Activated naive CD4-positive, alpha-beta T cell treated with anti-CD3 and anti-CD28 coated beads, Interleukin-2, amount 50 U/mL, for 24 hours (primary cell): Measurements from ENCODE around the gene CTAGE6.
"Not testable (repeated sequence)": the region's sequence is repeated elsewhere in the genome, so short reads cannot be mapped to it uniquely, and the experiment has no call there.

Experiments
- H3K27ac Mint-ChIP-seq: one replicate; pipeline ENCODE4 v1.8.0; 2021; ENCODE audit warnings: mild to moderate bottlenecking, mixed read lengths
- H3K27me3 Mint-ChIP-seq: one replicate; pipeline ENCODE4 v1.8.0; 2021; ENCODE audit warnings: mixed read lengths
- H3K36me3 Mint-ChIP-seq: one replicate; pipeline ENCODE4 v1.8.0; 2021; ENCODE audit warnings: mixed read lengths
- H3K4me1 Mint-ChIP-seq: one replicate; pipeline ENCODE4 v1.8.0; 2021; ENCODE audit warnings: mixed read lengths
- H3K4me3 Mint-ChIP-seq: one replicate; pipeline ENCODE4 v1.8.0; 2021; ENCODE audit warnings: mild to moderate bottlenecking, mixed read lengths
- H3K9me3 Mint-ChIP-seq: one replicate; pipeline ENCODE4 v1.8.0; 2021; ENCODE audit warnings: mixed read lengths

Gene CTAGE6, protein sequence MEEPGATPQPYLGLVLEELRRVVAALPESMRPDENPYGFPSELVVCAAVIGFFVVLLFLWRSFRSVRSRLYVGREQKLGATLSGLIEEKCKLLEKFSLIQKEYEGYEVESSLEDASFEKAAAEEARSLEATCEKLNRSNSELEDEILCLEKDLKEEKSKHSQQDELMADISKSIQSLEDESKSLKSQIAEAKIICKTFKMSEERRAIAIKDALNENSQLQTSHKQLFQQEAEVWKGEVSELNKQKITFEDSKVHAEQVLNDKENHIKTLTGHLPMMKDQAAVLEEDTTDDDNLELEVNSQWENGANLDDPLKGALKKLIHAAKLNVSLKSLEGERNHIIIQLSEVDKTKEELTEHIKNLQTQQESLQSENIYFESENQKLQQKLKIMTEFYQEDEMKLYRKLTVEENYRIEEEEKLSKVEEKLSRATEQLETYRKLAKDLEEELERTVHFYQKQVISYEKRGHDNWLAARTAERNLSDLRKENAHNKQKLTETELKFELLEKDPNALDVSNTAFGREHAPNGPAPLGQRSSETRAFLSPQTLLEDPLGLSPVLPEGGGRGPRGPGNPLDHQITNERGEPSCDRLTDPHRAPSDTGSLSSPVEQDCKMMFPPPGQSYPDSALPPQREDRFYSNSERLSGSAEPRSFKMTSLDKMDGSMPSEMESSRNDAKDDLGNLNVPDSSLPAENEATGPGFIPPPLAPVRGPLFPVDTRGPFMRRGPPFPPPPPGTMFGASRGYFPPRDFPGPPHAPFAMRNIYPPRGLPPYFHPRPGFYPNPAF

DNA sequence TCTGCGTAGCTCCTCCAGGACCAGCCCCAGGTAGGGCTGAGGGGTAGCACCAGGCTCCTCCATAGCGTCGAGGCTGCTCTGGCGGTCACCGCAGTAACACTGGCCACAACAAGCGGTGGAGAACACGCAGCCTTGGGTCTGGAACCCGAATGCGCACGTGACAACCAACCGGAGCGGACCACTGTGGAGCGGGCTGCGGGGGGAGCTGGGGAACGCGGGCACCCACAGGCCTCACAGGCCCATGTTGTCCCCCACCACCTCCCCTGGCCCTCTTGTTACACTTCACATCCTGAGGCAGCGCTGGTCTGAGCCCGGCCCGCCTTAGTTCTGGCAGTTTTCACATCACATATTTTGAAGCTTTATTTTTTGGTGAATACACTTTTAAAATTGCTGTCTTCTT, at the start of gene CTAGE6:
Gene CTAGE6 (minus strand): TSS at position 101 of the 400 bp plus-strand sequence. CDS start 38 bp downstream, at position 63.
- H3K27ac Mint-ChIP-seq, H3K9me3 Mint-ChIP-seq, H3K4me3 Mint-ChIP-seq, H3K36me3 Mint-ChIP-seq, H3K4me1 Mint-ChIP-seq, H3K27me3 Mint-ChIP-seq: not testable (repeated sequence)

DNA sequence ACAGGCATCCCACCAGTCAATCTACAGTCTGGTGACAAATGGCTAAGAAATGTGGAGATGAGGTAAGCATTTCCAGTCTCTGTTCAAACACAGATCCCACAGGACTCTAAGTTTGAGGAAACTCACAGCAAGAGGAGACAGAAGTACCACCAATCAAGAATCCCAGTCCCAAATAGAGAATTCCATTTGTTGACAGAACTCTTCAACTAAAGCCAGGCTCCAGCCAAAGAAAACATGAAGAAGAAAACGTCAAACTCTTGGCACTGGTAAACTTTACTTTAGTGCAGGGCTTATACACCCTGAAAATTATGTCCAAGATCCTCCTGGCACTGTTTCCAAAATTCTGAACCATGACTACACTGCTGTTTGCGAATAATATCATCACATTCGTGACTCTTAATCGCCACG, 49.2 kb upstream of the CTAGE6 start:
- not testable (repeated sequence) for H3K9me3 Mint-ChIP-seq, H3K36me3 Mint-ChIP-seq, H3K27me3 Mint-ChIP-seq, H3K4me3 Mint-ChIP-seq, H3K27ac Mint-ChIP-seq, H3K4me1 Mint-ChIP-seq

DNA sequence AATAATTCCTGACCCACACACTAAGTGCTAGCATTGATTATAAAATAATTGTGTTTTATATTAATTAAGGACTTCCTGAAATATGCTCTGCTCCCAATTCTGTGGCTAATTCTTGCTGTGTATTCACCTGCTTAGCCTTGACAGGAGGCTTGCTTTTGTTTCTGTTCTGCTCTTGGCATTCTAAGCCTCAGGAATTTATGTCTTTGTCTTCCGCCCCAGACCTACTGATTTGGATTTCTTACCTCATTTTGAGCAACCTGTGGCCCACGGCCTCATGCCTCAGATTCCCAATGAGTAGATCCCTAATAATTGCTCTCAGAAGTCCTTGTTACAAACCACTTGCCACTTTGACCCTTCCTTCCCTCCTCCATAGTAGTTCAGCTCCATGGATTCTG, 40.4 kb upstream of the CTAGE6 start:
- not testable (repeated sequence) for H3K4me1 Mint-ChIP-seq

DNA sequence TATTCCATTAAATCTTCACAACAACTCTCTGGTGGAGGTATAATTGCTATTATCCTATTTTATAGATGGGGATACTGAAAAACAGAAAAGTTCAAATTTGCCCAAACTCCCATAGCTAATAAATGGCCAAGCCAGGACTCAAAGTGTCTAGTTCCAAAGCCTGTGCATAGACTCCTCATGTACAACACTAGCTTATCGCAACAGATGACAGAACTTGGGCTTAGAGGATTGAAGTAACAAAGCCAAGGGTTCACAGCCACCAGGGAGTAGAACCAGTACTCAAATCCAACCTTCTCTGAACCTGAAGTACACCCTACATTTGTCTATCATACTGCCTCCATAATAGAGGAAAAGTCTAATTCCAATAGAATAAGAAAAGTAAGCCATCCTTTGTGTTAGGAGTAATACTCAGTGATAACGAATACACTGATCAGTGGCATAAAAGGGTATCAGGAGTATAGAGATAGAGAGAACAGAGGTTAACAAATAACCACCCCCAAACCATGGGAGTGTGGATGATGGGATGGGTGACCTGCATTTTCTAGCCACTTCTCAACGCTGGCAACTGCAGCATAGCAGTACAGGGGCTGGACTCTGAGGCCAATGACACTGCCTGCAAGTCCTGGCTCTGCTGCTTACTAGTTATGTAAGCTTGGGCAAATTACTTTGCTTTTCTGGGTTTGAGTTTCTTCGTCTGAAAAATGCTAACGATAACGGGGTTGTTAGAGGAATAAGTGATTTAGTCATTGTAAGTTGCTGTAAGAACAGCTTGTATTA, 39.8 kb upstream of the CTAGE6 start:
- not testable (repeated sequence) for H3K4me1 Mint-ChIP-seq, H3K27ac Mint-ChIP-seq, H3K9me3 Mint-ChIP-seq, H3K36me3 Mint-ChIP-seq, H3K27me3 Mint-ChIP-seq, H3K4me3 Mint-ChIP-seq

More for the DNA sequence above, 40.4 kb upstream of the CTAGE6 start:
- H3K4me3 Mint-ChIP-seq, H3K27me3 Mint-ChIP-seq, H3K9me3 Mint-ChIP-seq, H3K36me3 Mint-ChIP-seq, H3K27ac Mint-ChIP-seq: not testable (repeated sequence)

DNA sequence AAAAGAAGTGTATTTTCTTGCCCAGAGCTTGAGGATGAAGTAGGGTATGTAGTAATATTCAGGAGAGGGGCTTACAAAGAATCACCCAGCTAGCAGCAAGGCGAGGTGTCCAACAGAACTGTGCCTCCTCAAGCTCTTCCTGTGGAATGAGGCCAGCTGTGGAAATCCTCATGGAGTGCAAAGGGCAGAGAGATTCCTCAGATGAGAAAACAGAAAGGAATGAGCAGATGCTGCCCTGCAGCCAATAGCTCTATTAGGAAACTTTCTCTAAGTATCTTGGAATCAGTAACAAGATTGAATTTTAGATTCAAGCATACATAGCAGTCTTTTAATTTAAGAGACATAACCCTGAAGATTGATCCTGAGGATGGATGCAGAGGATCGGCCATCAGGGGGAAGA, 38.2 kb upstream of the CTAGE6 start:
- not testable (repeated sequence) for H3K4me1 Mint-ChIP-seq, H3K4me3 Mint-ChIP-seq, H3K27me3 Mint-ChIP-seq, H3K9me3 Mint-ChIP-seq, H3K36me3 Mint-ChIP-seq, H3K27ac Mint-ChIP-seq

DNA sequence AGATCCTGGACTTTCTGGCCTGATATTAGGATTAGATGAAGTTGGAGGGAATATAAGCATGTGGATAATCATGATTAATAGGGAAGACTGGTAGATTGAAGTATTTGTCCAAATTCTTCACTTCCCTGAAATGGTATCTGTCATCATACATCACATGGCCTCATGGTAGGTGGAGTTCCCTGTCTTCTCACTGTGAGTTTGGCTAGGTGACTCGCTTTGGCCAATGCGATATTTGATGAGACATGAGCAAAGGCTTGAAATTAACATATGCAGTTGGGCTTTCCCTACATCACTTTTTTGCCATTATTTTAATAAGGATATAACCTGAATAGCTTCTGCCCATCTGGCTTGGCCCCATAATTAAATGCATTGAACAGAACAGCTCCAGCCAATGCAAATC, 35.1 kb upstream of the CTAGE6 start:
- H3K4me3 Mint-ChIP-seq, H3K4me1 Mint-ChIP-seq, H3K9me3 Mint-ChIP-seq, H3K27me3 Mint-ChIP-seq, H3K36me3 Mint-ChIP-seq, H3K27ac Mint-ChIP-seq: not testable (repeated sequence)

DNA sequence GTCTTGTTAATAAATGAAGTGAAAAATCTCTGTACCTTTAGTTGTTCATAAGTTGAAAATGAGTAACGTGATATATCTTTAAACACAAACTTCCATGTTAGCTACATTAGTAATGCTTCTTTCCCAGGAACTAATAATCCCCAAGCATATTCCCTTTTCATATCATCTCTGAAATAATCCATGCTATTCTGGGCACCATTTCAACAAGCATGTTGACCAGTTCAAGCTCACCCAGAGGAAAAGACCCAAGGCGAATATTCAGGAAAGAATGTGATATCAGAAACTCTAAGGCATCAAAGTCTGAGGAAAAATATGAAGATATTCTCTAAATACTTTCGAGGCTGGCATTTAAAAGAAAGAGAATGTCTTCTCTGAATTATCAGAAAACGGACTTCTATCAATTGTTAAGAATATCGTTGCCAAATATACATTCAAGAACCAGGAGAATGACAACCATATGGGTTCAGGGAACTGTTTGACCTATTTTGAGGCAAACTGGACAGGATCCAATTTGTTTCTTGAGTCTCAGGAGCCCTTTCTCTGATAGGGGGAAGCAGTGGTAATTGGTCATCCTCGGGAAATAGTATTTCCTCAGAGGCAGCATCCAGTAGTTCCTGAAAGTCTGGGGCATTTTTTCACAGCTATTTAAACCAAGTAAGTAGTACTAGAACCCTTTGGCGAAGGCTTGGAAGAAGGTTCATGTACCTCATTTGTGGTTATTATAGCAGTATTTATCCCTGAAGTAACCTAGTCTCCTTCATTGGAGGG, 28.1 kb upstream of the CTAGE6 start:
- H3K36me3 Mint-ChIP-seq, H3K4me1 Mint-ChIP-seq, H3K27me3 Mint-ChIP-seq, H3K27ac Mint-ChIP-seq, H3K4me3 Mint-ChIP-seq, H3K9me3 Mint-ChIP-seq: not testable (repeated sequence)

DNA sequence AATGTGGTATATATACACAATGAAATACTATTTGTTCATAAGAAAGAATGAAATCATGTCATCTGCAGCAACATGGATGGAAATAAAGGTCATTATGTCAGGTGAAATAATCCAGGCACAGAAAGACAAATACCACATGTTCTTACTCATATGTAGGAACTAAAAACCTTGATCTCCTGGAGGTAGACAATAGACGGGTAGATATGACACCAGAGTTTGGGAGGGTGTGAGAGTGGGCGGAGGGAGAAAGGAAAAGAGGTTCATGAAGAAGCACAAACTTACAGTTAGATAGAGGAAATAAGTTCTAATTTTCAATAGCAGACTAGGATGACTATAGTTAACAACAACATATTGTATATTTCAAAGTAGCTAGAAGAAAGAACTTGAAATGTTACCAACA, 22.1 kb upstream of the CTAGE6 start:
- not testable (repeated sequence) for H3K27ac Mint-ChIP-seq, H3K4me1 Mint-ChIP-seq, H3K36me3 Mint-ChIP-seq, H3K9me3 Mint-ChIP-seq, H3K4me3 Mint-ChIP-seq, H3K27me3 Mint-ChIP-seq

DNA sequence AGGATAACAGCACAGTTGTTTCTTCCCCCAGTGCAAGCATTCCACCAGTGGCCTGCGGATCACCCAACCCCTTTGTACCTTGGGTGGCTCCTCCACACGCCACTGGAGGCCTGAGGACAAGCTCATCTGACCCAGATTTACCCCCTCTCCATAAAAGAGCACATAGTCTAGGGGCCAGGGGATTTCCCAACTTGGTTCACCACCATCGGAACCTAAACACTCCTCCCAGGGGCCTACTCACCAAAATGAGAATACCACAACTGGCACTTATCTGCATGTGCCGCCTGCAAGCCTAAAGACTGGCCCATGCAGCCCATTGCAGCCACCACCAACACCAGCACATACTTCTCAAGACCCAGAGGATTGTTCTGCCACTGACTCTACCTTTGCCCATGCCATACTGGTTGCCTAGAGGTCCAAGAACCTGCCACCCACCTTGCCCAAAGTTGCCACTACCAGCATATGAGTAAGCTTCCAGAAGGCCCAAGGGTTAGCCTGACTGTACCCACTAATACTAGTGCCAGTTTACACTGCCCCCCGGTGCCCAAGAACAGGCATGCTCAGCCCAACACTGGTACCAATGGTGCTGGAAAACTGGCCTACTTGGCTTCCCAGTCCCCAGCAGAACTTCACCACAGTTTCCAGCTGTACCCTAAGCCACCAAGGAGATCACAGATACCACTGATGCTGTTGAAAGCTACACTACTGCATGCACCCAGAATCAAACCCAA, 15.4 kb upstream of the CTAGE6 start:
- not testable (repeated sequence) for H3K27ac Mint-ChIP-seq, H3K36me3 Mint-ChIP-seq, H3K27me3 Mint-ChIP-seq, H3K4me1 Mint-ChIP-seq, H3K9me3 Mint-ChIP-seq, H3K4me3 Mint-ChIP-seq

DNA sequence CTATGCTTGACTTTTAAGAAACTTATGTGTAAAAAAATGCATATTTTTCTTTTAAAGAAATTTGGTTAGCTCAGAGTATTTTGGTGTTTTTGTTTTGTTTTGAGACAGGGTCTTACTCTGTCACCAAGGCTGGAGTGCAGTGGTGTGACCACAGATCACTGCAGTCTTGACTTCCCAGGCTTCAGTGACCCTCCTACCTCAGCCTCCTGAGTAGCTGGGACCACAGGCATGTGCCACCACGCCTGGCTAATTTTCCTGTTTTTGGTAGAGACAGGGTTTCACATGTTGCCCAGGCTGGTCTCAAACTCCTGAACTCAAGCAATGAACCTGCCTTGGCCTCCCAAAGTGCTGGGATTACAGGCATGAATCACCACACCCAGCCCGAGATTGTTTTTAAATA, 10.0 kb upstream of the CTAGE6 start:
- H3K9me3 Mint-ChIP-seq, H3K4me1 Mint-ChIP-seq, H3K4me3 Mint-ChIP-seq, H3K27me3 Mint-ChIP-seq, H3K27ac Mint-ChIP-seq, H3K36me3 Mint-ChIP-seq: not testable (repeated sequence)

DNA sequence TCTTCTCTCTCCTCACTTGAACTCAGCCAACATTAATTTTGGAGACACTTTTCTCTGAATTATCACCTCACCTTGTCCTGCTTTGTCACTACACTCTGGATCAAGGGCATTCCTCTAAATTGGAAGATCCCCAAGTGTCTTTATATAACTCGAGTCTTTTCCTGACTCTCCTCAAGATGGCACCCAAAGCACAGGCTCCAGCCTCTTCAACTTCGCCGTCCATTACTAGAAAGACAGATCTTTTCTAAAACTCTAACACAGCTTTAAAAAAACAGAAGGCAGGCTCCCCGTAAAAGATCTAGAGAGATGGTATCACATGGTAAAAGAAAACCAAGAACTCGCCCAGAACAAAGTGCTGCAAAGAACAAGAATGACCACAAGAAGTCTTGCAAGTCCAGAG, 8.2 kb upstream of the CTAGE6 start:
- H3K27me3 Mint-ChIP-seq, H3K4me1 Mint-ChIP-seq, H3K27ac Mint-ChIP-seq, H3K9me3 Mint-ChIP-seq, H3K4me3 Mint-ChIP-seq, H3K36me3 Mint-ChIP-seq: not testable (repeated sequence)

DNA sequence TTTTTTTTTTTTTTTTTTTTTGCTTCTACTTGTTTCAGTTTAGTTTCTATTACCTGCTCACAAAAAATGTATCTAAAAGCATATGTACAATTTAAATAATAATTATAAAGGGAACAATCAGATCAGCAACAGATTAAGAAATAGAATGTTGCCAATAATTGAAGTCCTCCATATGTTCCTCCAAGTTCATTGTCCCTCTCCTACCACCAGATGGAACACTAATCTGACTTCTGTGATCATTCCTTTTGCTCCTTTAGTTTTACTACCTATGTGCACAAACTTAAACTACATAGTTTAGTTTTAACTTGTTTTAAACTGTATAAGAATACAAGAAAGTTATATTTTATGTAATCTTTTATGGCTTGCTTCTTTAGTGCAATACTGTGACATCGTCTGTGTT, 5.6 kb upstream of the CTAGE6 start:
- not testable (repeated sequence) for H3K27me3 Mint-ChIP-seq, H3K9me3 Mint-ChIP-seq, H3K4me3 Mint-ChIP-seq, H3K27ac Mint-ChIP-seq, H3K36me3 Mint-ChIP-seq, H3K4me1 Mint-ChIP-seq

DNA sequence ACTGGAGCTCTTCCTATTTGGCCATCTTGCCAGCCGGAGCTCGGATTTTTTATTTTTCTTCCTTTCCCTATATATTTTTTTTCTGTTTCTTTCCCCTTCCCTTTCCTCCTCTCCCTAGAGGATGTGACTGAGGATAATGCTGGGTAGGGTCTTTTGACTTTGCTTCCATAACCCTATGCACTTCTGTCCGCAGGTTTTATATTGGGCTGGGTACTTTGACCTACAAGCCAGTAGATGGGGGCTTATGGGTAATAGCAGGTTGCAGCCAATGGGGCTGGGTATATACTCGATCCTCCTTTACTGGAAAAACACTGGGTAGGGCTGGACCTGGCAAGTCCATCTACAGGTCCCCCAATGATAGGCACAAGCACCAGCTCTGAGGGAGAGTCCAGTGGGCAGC, 12.2 kb downstream of the CTAGE6 start:
- not testable (repeated sequence) for H3K36me3 Mint-ChIP-seq, H3K9me3 Mint-ChIP-seq, H3K27ac Mint-ChIP-seq, H3K27me3 Mint-ChIP-seq, H3K4me1 Mint-ChIP-seq, H3K4me3 Mint-ChIP-seq

DNA sequence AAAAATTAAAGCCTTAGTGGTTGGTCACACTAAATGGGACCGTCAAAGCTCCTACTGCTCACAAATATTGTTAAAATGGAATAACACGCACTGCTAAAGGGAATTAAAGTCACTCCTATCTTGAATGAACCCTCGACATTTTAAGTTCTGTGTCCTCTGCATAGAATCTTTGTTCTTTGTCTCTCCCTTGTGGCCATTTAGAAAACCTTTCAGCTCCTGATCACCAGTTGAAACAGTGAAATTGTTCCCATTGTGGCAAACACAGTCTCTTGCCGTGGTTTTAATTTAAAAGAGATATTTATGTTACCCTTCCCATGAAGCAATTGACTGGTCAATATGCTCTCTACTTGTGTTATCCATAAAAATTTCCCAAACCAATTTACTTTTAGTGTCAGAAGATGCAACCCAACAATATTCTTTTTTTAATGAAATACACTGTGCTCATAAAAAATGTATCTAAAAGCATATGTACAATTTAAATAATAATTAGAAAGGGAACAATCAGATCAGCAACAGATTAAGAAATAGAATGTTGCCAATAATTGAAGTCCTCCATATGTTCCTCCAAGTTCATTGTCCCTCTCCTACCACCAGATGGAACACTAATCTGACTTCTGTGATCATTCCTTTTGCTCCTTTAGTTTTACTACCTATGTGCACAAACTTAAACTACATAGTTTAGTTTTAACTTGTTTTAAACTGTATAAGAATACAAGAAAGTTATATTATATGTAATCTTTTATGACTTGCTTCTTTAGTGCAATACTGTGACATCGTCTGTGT, 20.3 kb downstream of the CTAGE6 start:
- not testable (repeated sequence) for H3K27ac Mint-ChIP-seq, H3K9me3 Mint-ChIP-seq, H3K27me3 Mint-ChIP-seq, H3K36me3 Mint-ChIP-seq, H3K4me1 Mint-ChIP-seq, H3K4me3 Mint-ChIP-seq

DNA sequence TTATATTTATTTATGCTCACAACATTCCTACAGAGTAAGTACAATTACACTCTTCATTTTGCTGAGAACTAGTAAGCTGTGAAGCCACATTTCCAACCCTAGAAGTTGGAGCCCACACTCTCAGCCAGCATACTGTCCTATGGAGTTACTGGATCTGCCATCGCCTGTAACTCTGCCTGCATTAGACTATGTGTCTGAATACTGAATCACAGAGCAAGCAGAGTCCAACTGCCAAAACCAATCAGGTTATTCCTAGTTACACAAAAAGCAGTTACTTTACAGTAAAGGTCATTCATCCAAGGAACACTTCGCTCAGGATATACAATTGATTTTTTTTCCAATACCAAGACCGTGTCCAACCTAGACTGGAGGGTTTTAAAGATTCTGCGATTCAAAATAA, 21.5 kb downstream of the CTAGE6 start:
- Mint-ChIP-seq H3K9me3 (no peaks in the 10 kb centered on the region), H3K36me3 (no peaks in the 10 kb centered on the region), H3K27ac (no peak overlapping the region), H3K4me3 (no peak overlapping the region), H3K27me3 (no peaks in the 10 kb centered on the region), H3K4me1 (peaks cover 9% of the 10 kb centered on the region)
